Left ventricle myocardium inferior (tissue), 1 donor: Measurements from ENCODE around the gene EXOC4. TPM values are rescaled to one million over a fixed set of nuclear protein-coding genes. Genes with fewer than 3 reads are reported as not detected.

ENCODE experiments used
- DNase-seq: peaks from one replicate; pipeline ENCODE4 v3.0.0-alpha.2; 2020
- H3K27ac ChIP-seq: fragments of 200-600 bp; replicated peaks from 2 replicates; pipeline ENCODE4 v1.8.0; 2021
- H3K27me3 ChIP-seq: fragments of 200-600 bp; 2 replicates; pipeline ENCODE4 v1.8.0; 2021; ENCODE audit warnings: low read depth
- H3K36me3 ChIP-seq: fragments of 200-600 bp; 2 replicates; pipeline ENCODE4 v1.8.0; 2021
- H3K4me1 ChIP-seq: fragments of 200-600 bp; 2 replicates; pipeline ENCODE4 v1.8.0; 2021
- H3K4me3 ChIP-seq: fragments of 200-600 bp; 2 replicates; pipeline ENCODE4 v1.8.0; 2021; ENCODE audit warnings: mild to moderate bottlenecking, moderate library complexity
- H3K9me3 ChIP-seq: fragments of 200-600 bp; replicated peaks from 2 replicates; pipeline ENCODE4 v1.8.0; 2021
- CTCF ChIP-seq: fragments of 200-600 bp; IDR thresholded peaks from 2 replicates; pipeline ENCODE4 v1.8.0; 2021; ENCODE audit warnings: antibody characterized with exemption, mild to moderate bottlenecking, borderline replicate concordance
- intact Hi-C: fragments of 100-400 bp; cut with micrococcal nuclease; formaldehyde crosslinking; loops from one replicate; pipeline ENCODE4 v1.11.0; 2022
- total RNA-seq: library from RNA; stranded (reverse); fragmentation: NEBNext Ultra II Directional; extraction: Animal tissue kit (Norgen Biotek cat#: 25700); gene quantifications from one replicate; pipeline ENCODE4 v1.2.1, GENCODE V29; 2021
- donor health status: DM: no; HTN: yes; CAD: no; lungs with severe emphysema.

EXOC4 gene
- total RNA-seq, 1 donor from 2014 or later = 33.8 TPM

- Histone ChIP-seq H3K4me3 (no peak overlapping the region), H3K27me3 (no peaks in the 10 kb centered on the region), H3K27ac (no peak overlapping the region), H3K9me3 (peaks cover 6% of the 10 kb centered on the region), H3K4me1 (no peaks in the 10 kb centered on the region), H3K36me3 (no peaks in the 10 kb centered on the region)
- TF ChIP-seq CTCF = no peak
- intact Hi-C loops = no loop called here
- DNase-seq = no peak
Measured at GRCh38 chr7:133572087-133572486, 319.2 kb downstream of the EXOC4 start.

GRCh38 chr7:133572843-133573242 lies 320.0 kb downstream of the EXOC4 start:
- no peaks in the 10 kb centered on the region for H3K36me3 ChIP-seq

GRCh38 chr7:133573554-133574265 lies 320.8 kb downstream of the EXOC4 start:
- no peaks in the 10 kb centered on the region for H3K27me3 ChIP-seq
- H3K9me3 ChIP-seq = no peaks in the 10 kb centered on the region
- TF ChIP-seq CTCF = no peak
- H3K4me3 ChIP-seq = no peak overlapping the region
- H3K36me3 ChIP-seq = no peaks in the 10 kb centered on the region
- DNase-seq = no peak
- H3K27ac ChIP-seq = no peak overlapping the region
- intact Hi-C loops = no loop called here
- no peaks in the 10 kb centered on the region for H3K4me1 ChIP-seq

More at GRCh38 chr7:133572843-133573242, 320.0 kb downstream of the EXOC4 start:
- no peaks in the 10 kb centered on the region for H3K9me3 ChIP-seq
- DNase-seq = no peak
- no peak overlapping the region for H3K27ac ChIP-seq
- no peaks in the 10 kb centered on the region for H3K27me3 ChIP-seq
- no peak overlapping the region for H3K4me3 ChIP-seq
- no peak for TF ChIP-seq CTCF
- intact Hi-C loops = no loop called here
- H3K4me1 ChIP-seq = no peaks in the 10 kb centered on the region

GRCh38 chr7:133575726-133576440 lies 323.0 kb downstream of the EXOC4 start:
- no peaks in the 10 kb centered on the region for H3K36me3 ChIP-seq
- DNase-seq = no peak
- H3K4me1 ChIP-seq = no peaks in the 10 kb centered on the region
- no peak overlapping the region for H3K4me3 ChIP-seq
- H3K27me3 ChIP-seq = no peaks in the 10 kb centered on the region
- no peak overlapping the region for H3K27ac ChIP-seq
- no peaks in the 10 kb centered on the region for H3K9me3 ChIP-seq
- intact Hi-C loops = no loop called here
- TF ChIP-seq CTCF = no peak

GRCh38 chr7:133576612-133577168 lies 323.8 kb downstream of the EXOC4 start:
- Histone ChIP-seq H3K27me3 (no peaks in the 10 kb centered on the region), H3K4me1 (no peaks in the 10 kb centered on the region), H3K27ac (no peak overlapping the region), H3K4me3 (no peak overlapping the region), H3K36me3 (no peaks in the 10 kb centered on the region), H3K9me3 (no peaks in the 10 kb centered on the region)
- DNase-seq = no peak
- no peak for TF ChIP-seq CTCF
- intact Hi-C loops = no loop called here
